Measurements from ENCODE around the gene KIFC1. TPM values are rescaled to one million over a fixed set of nuclear protein-coding genes. Genes with fewer than 3 reads are reported as not detected.

The KIFC1 gene
- total and polyA plus RNA-seq, 9 of the 15 experiments (the other 6 are each of a cell fraction or from before 2014, with no cell fraction given) = 1.3 to 95.2 (median 76.9) TPM

- TF ChIP-seq CTCFL (IDR thresholded peaks at IDR 0.05; ENCODE audit: borderline replicate concordance, insufficient read depth, low read depth, low read length, poor library complexity, severe bottlenecking) (peak; percentile 54), E2F6 (IDR thresholded peaks at IDR 0.05; ENCODE audit: borderline replicate concordance in 1 of 2, extremely low read depth in 1 of 2, insufficient read depth in 1 of 2, insufficient read length in 1 of 2, low read depth in 1 of 2, low read length in 1 of 2, poor library complexity in 1 of 2, severe bottlenecking in 1 of 2) (peak in 1 of 2 experiments; percentile 55), PHB (CRISPR knock-in tag; IDR thresholded peaks at IDR 0.05) (0 out of 2 replicates have a peak, but pooled peaks have one; percentile 49), ZNF639 (CRISPR knock-in tag; conservative IDR thresholded peaks at IDR 0.05 in 1 of 2, IDR thresholded peaks at IDR 0.05 in 1 of 2) (peak in 1 of 2 experiments; percentile 91; a peak in 2 of 4 replicates), CCNT2 (IDR thresholded peaks at IDR 0.05; ENCODE audit: borderline replicate concordance, extremely low read depth, insufficient read length, low read depth, low read length) (peak; percentile 68), RBM25 (IDR thresholded peaks at IDR 0.05; ENCODE audit: low read depth, low read length, severe bottlenecking) (no peak), ZKSCAN8 (CRISPR knock-in tag; IDR thresholded peaks at IDR 0.05) (no peak), ARID1B (IDR thresholded peaks at IDR 0.05) (no peak), KAT8 (IDR thresholded peaks at IDR 0.05; ENCODE audit: low read depth) (no peak), GATAD2A (IDR thresholded peaks at IDR 0.05) (0 out of 2 replicates have a peak, but pooled peaks have one; percentile 16), EP300 (IDR thresholded peaks at IDR 0.05; ENCODE audit: low read length) (0 out of 2 replicates have a peak, but pooled peaks have one; percentile 11), RFX1 (IDR thresholded peaks at IDR 0.05) (peak; percentile 94), BHLHE40 (IDR thresholded peaks at IDR 0.05; ENCODE audit: low read length) (peak; percentile 73), ATF7 (IDR thresholded peaks at IDR 0.05) (0 out of 2 replicates have a peak, but pooled peaks have one; percentile 13), VEZF1 (CRISPR knock-in tag; IDR thresholded peaks at IDR 0.05) (peak; percentile 99), FOXK1 (CRISPR knock-in tag; IDR thresholded peaks at IDR 0.05; ENCODE audit: borderline replicate concordance) (0 out of 2 replicates have a peak, but pooled peaks have one; percentile 42), MTA3 (IDR thresholded peaks at IDR 0.05; ENCODE audit: borderline replicate concordance) (peak; percentile 14; the same call in 1 of the 2 replicates), MITF (IDR thresholded peaks at IDR 0.05) (peak; percentile 74), BACH1 (tag; IDR thresholded peaks at IDR 0.05) (no peak)
Observed at GRCh38 chr6:33427585-33428223, 36.1 kb downstream of the KIFC1 start (continued).
